GM18498 (cell line): ENCODE results near the gene CDK5R2.
"Not testable (repeated sequence)": the region's sequence is repeated elsewhere in the genome, so short reads cannot be mapped to it uniquely, and the experiment has no call there.

ENCODE experiments used
- ATAC-seq: cut with Tn5 transposase; IDR thresholded peaks from one replicate; pipeline ENCODE4 v1.9.1; 2021; ENCODE audit warnings: mild to moderate bottlenecking, moderate library complexity; ENCODE audit not compliant: unreplicated experiment

The CDK5R2 gene

DNA sequence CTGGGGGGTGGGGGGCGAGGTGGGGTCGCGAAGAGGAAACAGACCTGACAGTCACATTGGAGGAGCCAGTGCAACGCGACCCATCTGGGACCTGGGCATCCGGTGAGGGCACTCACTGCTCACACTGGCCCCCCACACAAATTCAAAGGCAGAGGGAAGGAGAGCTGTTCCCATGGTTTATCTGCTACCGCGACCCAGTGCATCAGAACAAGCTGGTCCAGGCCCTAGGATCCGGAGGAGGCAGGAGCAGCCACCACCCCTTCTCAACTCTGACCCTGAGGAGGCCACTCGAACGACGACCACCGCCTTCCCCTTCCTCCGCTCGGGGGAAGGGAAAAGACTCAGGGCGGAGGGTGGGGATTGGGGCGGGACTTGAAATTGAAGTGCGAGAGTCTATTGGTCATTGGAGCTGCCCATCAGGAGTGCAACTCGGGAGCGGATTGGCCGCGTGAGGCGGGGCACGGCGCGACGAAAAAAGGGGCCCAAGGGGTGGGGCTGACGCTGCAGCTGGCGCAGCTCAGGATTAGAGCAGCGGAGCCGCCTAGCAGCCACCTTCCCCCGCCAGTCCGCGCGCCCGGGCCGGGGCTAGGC lies at the start of gene CDK5R2:
Gene CDK5R2 (plus strand): TSS at position 526 of the 591 bp plus-strand sequence. CDS start 155 bp downstream, outside the sequence.
- ATAC-seq, result peak; percentile 98

GRCh38 chr2:218910741-218911140 lies 48.7 kb upstream of the CDK5R2 start:
- ATAC-seq, result no peak

GRCh38 chr2:218920504-218920903 lies 39.0 kb upstream of the CDK5R2 start:
- ATAC-seq, result no peak

- ATAC-seq, result no peak
These were observed 34.7 kb upstream of the CDK5R2 start for GRCh38 chr2:218924757-218925156.

- ATAC-seq, result no peak
These were observed 34.0 kb upstream of the CDK5R2 start for GRCh38 chr2:218925434-218925833.

DNA sequence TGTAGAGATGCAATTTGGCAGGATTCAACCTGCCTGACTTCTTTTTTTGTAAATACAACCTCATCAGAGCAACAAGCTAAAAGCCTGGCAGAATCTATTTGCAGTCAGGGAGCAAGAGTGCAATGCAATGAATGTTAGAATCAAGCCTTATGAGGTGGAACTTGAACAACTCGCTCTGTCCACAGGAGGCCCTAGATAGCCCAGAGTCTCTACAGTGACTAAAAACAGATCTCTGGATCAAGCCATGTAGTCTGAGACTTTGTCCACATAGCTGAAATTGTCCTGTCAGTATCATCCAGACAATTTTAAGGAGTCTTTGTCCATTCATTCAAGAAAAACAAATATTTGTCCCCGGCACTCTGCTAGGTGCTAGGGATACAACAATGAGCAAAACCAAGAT lies 32.0 kb upstream of the CDK5R2 start:
- ATAC-seq, result no peak

DNA sequence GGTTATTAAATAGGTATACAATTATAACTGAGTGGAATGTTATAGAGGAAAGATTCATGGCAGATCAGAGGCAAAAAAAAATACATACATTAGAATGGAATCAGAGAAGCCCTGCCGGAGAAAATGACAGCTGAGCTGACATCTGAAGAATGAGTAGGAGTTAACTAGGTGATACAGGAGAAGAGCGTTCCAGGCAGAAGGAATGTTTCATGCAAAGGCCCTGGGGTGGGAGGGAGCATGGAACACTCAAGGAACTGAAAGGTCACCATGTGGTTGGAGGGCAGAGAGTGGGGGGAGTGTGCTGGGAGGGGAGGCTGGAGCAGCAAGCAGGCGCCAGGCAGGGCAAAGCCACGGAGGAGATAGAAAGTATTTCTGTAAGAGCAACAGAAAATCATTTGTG lies 31.6 kb upstream of the CDK5R2 start:
- ATAC-seq, result no peak

DNA sequence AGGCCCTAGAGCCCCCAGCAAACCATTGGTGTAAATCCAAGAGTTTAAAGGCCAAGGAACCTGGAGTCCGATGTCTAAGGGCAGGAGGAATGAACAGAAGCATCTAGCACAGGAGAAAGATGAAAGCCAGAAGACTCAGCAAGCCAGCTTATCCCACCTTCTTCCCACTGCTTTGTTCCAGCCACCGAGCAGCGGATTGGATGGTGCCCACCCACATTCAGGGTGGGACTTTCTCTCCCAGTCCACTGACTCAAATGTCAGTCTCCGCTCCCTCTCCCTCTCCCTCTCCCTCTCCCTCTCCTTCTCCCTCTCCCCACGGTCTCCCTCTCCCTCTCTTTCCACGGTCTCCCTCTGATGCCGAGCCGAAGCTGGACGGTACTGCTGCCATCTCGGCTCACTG lies 29.0 kb upstream of the CDK5R2 start:
- not testable (repeated sequence) for ATAC-seq

GRCh38 chr2:218931751-218932150 lies 27.7 kb upstream of the CDK5R2 start:
- ATAC-seq, result not testable (repeated sequence)

DNA sequence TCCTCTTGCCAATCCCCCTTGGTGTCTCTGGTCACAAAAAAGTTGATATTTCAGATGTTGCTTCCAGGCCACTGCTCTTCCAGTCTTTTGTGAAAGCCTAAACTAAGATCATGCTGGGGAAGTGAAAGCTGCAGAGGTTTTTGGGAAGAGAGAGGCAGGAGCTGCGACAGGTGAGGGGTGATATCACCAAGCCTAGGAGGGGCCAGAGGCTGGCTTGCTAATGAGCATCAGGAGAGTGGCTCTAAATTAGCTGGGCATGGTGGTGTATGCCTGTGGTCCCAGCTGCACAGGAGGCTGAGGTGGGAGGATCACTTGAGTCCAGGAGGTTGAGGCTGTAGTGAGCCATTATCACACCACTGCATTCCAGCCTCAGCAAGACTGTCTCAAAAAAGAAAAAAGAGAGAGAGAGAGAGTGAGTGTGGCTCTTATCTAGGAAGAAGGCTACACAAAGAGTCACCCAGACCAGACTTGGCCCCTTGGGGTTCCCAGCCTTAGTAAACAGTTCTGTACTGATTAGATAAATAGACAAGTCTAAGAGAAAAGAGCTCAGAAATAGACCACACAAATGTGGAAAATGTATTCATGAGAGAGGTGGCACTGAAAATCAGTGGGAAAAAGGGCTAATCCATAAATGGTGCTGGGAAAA lies 14.6 kb upstream of the CDK5R2 start:
- ATAC-seq, result no peak

DNA sequence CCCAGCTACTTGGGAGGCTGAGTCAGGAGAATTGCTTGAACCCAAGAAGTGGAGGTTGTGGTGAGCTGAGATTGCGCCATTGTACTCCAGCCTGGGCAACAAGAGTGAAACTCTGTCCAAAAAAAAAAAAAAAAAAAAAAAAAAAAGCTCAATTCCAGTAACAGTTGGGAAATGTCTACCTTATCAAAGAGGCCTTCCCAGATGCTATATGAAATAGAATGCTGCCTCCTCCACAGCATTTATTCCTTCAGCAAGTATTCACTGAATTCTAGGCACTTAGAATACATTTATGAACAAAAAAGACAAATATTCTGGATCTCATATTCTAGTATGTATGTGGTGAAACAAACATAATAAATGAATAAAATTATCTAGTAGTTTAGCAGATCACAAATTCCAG lies 12.8 kb upstream of the CDK5R2 start:
- ATAC-seq, result no peak

GRCh38 chr2:218952160-218952559 lies 7.3 kb upstream of the CDK5R2 start:
- no peak for ATAC-seq

- no peak for ATAC-seq
These were observed 6.0 kb upstream of the CDK5R2 start for GRCh38 chr2:218953366-218953954.

DNA sequence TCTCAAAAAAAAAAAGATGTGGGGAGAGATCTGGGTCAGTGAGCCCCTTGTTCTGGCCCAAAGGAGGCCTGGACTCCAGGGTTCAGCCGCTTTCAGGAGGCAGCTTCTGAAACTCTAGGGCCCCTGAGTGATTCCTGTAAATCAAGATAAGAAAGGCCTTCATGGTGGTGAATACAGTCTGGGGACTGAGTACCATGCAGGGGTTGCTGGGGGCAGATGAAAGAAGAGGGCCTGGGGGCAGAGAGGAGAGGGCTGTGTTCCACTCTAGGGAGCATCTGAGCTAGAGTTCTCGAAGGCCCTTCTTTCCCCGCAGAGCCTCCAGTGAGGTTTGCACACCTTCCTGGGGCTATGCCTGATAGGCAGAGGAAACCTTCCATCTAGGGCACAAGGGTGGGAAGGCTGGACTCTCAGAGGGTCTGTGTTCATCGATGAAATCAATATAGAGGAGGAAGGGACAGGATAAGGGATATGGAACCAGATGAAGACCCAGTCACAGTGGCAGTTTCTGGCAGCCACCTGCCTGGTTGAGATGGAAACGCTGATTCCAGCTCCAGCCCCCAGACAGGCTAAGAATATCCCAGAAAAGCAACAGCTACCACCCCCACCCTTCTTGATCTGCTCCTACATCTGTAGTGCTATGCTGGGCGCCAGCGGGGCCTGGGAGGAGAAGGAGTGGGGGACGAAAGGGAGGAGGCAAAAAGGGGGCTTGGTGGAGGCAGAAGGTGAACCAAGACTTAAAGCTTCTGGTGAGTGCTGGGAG lies 4.7 kb upstream of the CDK5R2 start:
- no peak for ATAC-seq

GRCh38 chr2:218956039-218956438 lies 3.4 kb upstream of the CDK5R2 start:
- ATAC-seq, result no peak

DNA sequence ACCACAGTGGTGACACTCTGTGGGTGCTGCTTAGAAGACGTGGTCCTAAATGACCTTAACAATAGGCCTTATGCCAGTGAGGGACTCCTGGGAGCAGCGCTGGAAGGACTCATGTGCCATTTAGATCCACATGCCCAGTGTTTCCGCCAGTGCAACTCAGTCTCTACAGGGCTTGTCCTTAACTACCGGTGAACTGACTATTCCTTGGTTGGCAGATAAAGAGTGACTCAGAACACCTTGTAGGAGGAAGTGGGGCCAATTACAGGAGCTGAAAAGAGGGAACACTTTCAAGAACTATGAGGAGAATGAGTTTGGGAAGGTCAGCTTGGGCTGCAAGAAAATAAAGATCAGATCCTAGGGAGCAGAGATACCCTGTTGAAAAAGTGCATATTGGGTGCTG lies 1.8 kb upstream of the CDK5R2 start:
- no peak for ATAC-seq

DNA sequence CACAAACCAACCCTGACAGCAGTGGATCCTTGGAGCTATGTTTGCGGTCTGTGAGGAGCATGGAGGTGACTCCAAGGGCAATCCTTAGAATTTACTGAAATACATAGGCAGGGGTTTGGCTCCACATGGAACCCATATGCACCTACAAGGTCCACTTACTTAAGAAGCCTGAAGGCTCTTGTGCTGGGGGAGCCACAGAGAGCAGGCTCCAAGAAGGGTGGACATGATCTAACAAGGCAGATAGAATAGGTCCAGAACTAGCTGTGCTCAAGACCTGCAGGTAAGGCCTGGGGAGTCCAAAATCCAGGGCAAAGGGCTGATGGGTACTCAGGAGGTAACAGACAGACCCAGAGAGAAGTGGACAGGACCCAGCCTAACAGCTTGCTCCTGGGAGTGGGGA lies 1.2 kb upstream of the CDK5R2 start:
- no peak for ATAC-seq

GRCh38 chr2:218959761-218960308 lies 369 bp downstream of the CDK5R2 start:
- ATAC-seq, result no peak

GRCh38 chr2:218960309-218961165 lies 1.1 kb downstream of the CDK5R2 start:
- ATAC-seq, result no peak

DNA sequence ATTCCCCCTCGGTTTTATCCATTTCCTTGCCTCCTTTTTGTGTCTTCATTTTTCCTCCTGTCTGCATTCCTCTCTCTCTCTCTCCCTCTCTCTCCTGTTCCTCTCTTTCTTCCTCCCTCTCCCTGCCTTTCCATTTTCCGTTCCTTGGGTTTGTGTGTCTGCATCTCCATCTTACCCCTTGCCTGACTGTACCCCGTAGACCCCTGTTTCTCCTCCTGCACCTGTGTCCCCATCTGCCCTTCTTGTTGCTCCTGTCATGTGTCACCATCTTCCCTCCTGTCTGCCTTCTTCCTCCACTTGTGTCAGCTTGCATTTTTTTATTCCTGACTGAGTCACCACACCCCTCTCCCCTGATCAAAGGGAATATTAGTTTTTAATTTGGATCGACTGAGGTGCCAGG lies 1.8 kb downstream of the CDK5R2 start:
- ATAC-seq, result no peak
